Fibroblast of villous mesenchyme (primary cell): ENCODE measurements around the gene MCFD2. TPM values are rescaled to one million over a fixed set of nuclear protein-coding genes. Genes with fewer than 3 reads are reported as not detected.

ENCODE experiments used
- DNase-seq: peaks from one replicate; pipeline ENCODE4 v3.0.0-alpha.2; 2010; ENCODE audit warnings: low read depth
- H3K4me3 ChIP-seq: 2 replicates; pipeline ENCODE4 v1.5.1; 2011; ENCODE audit warnings: low read depth, mild to moderate bottlenecking, low read length
- total RNA-seq: library from RNA; depleted of rRNA; stranded (reverse); fragments of >200 nt; gene quantifications from 2 replicates; pipeline ENCODE4 v1.2.3, GENCODE V29; 2012
- TF ChIP-seq, protein P1 (sequence below): IDR thresholded peaks from 2 replicates; pipeline ENCODE4 v1.5.1; 2012; ENCODE audit warnings: low read depth, mild to moderate bottlenecking, low read length; ENCODE audit not compliant: insufficient read depth

MCFD2 gene
- total RNA-seq = 107 and 196 TPM in 2 replicates

DNA sequence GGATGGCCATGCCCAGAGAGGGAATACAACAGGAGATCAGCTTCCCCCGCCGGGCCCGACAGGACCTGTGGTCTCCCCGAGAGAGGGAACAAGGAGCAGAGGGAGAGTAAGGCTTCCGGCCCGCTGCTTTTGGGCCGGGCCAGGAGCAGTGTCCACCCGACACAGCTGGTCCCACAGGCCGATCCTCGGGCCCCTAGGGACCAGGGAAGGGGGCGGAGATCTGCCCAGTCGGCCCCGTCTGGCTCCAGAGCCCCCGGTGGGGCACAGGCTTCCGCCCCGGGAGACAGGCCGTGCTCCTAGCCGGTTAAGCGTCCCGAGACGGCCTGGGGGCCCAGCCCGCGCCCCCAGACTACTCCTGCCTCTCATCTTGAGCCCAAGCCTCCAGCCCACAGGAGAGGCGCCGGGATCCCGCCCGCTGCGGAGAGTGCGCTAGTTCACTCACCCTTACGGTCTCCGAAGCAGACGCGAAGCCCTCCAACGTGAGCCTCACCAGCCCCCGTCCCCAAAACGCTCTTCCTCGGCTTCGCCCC, at the start of gene MCFD2:
TSS of gene MCFD2 (minus strand) at position 526 of the 530 bp plus-strand sequence. CDS start 6,635 bp downstream, outside the sequence.
- no peak for DNase-seq

DNA sequence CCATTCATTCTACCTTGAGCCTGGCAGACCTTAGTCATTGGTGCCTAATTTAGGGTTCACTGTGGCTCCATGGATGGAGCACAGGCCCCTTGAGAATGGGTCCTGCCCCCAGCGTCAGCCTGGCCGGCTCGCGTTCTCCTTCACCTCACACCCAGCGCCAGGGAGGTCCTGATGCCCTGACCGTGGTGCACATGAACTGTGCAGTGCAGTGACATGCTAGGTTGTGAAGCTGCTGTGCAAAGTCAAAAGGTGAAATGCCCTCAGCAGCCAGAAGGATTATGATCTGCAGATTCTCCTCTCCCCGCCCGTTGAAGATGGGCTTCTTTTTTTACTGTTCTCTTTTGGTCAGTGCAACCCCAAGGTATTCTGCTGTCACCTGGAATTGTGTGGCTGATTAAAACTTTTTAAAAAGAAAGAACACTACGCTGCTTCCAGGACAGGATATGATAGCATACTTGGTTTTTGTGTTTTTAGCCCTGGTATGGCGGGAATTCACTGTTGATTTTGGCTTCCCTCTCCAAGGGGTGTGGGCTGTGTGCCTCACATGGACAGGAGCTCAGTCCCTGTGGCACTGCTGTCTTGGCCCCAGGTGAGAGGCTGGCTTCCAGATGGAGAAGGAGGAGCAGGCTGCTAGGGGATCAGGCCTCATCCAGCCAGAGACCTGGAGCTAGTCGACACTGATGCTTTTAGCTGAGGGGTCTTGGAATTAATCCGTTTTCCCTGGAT, 49.4 kb upstream of the MCFD2 start:
- H3K4me3 ChIP-seq = no peak overlapping the region
- TF ChIP-seq, protein P1, sequence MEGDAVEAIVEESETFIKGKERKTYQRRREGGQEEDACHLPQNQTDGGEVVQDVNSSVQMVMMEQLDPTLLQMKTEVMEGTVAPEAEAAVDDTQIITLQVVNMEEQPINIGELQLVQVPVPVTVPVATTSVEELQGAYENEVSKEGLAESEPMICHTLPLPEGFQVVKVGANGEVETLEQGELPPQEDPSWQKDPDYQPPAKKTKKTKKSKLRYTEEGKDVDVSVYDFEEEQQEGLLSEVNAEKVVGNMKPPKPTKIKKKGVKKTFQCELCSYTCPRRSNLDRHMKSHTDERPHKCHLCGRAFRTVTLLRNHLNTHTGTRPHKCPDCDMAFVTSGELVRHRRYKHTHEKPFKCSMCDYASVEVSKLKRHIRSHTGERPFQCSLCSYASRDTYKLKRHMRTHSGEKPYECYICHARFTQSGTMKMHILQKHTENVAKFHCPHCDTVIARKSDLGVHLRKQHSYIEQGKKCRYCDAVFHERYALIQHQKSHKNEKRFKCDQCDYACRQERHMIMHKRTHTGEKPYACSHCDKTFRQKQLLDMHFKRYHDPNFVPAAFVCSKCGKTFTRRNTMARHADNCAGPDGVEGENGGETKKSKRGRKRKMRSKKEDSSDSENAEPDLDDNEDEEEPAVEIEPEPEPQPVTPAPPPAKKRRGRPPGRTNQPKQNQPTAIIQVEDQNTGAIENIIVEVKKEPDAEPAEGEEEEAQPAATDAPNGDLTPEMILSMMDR = no peak
- no peak for DNase-seq

More for the DNA sequence above, at the start of gene MCFD2:
- peak within 1 kb of the TSS; percentile 77 for H3K4me3 ChIP-seq
- TF ChIP-seq, protein P1 = no peak

DNA sequence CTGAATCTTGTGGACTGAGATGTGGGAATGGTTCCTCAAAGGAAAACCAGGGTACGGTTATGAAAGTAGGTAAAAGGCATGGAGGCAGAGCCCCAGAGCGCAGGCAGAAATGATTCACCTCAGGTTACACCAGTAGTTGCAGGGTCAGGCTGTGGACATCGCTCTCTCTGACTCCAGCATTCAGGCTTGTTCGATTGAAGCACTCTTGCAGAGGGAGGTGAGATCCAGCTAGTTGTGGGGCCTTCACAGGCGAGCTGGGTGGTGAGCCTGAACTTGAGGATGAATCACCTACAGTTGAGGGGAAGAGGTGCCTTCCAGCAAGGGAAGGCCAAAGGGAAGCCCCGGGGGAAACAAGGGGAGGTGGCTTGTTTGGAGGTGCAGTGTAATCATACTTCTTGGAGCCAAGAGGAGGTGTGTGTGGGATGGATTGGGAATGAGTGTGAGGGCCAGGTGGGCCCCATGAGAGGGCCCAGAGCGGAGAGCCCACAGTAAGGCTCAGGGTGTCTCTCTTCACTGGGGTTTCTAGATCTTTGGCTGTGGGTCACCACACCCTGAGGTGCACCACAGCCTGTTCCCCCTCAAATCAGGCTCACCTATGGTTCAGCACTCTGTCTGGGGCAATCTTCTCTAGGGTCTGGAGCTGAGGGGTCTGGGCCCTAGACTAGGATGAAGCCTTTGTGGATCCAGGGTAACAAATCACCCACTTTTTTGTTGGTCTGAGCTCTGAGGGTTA, 48.5 kb upstream of the MCFD2 start:
- H3K4me3 ChIP-seq = no peak overlapping the region
- TF ChIP-seq, protein P1 = no peak
- no peak for DNase-seq

DNA sequence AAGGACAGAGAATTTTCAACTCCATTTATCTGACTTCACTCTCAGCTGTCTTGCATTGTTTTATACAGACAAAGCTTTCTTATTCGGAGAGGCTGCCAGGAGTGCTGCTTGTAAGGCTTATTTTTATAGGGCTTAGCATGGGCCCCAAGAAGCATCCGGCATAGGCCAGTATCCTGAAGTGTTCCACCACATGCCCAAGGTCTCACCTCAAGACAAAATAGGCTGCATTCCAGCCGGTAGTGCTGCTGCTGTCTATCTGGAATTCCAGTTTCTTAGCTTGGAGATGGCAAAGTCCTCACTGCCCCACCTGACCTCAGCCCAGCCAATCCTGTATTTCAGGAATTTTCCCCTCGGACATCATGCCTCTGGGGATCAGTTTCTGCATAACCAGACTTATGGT, 47.6 kb upstream of the MCFD2 start:
- no peak for DNase-seq
- TF ChIP-seq, protein P1 = no peak
- H3K4me3 ChIP-seq = no peak overlapping the region

DNA sequence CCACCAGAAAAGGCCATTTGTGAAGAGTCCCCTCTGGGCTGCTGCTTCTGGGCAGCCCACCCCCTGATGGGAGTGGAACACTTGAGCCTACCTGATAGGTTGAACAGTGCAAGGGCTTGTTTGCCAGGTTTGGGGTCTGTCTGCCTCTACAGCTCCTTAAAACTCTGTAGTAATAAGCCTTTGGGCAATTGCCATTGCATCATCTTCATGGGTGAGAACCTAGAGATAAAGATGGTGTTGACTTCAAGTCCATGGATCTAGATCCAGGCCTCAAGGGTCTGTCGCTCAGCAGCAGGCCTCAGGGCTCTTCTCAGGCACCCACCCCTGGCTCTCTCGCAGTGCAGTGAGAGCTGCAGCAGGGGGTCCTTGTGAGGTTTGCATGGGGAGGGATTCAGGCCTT, 47.1 kb upstream of the MCFD2 start:
- H3K4me3 ChIP-seq = no peak overlapping the region
- DNase-seq = no peak
- TF ChIP-seq, protein P1 = no peak

DNA sequence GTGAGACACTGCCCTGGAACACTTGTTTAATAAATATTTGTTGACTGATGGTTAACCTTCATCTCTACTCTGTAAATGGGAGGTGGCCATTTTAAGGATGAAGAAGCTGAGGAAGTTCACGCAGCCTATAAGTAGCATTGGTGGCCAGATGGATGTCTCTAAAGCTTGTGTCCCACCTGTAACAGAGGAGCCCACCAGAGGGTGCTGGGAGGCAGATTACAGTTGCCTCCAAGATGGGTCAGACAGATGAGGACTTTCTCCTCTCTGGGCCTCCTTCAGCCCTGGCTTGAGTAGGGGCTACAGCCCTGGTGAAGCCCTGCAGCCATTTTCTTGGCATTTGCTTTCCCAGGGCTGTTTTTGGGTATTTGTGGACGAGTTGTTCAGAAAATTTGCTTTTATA, 45.0 kb upstream of the MCFD2 start:
- no peak overlapping the region for H3K4me3 ChIP-seq
- no peak for DNase-seq
- TF ChIP-seq, protein P1 = no peak
